Measurements from ENCODE around the gene CDK5RAP2.
"Not testable (repeated sequence)": the region's sequence is repeated elsewhere in the genome, so short reads cannot be mapped to it uniquely, and the experiment has no call there.

CDK5RAP2 gene

GRCh38 chr9:120513825-120514396 lies 66.1 kb downstream of the CDK5RAP2 start:
- DNase-seq (ENCODE audit: low read depth) = no peak

GRCh38 chr9:120510816-120511215 lies 69.2 kb downstream of the CDK5RAP2 start:
- no peak for DNase-seq (ENCODE audit: low read depth)

GRCh38 chr9:120507936-120508510 lies 71.9 kb downstream of the CDK5RAP2 start:
- DNase-seq (ENCODE audit: low read depth) = no peak

GRCh38 chr9:120505186-120505585 lies 74.8 kb downstream of the CDK5RAP2 start:
- DNase-seq (ENCODE audit: low read depth) = no peak

GRCh38 chr9:120500733-120501132 lies 79.2 kb downstream of the CDK5RAP2 start:
- DNase-seq (ENCODE audit: low read depth) = no peak

- DNase-seq (ENCODE audit: low read depth) = not testable (repeated sequence)
Measured at GRCh38 chr9:120497865-120498264, 82.1 kb downstream of the CDK5RAP2 start.

- DNase-seq (ENCODE audit: low read depth) = not testable (repeated sequence)
Measured at GRCh38 chr9:120496438-120496837, 83.5 kb downstream of the CDK5RAP2 start.

GRCh38 chr9:120490888-120491595 lies 88.9 kb downstream of the CDK5RAP2 start:
- DNase-seq (ENCODE audit: low read depth) = no peak

GRCh38 chr9:120486835-120487234 lies 93.1 kb downstream of the CDK5RAP2 start:
- DNase-seq (ENCODE audit: low read depth) = no peak

GRCh38 chr9:120486347-120486746 lies 93.6 kb downstream of the CDK5RAP2 start:
- no peak for DNase-seq (ENCODE audit: low read depth)

- no peak for DNase-seq (ENCODE audit: low read depth)
Measured at GRCh38 chr9:120485788-120486187, 94.2 kb downstream of the CDK5RAP2 start.

- DNase-seq (ENCODE audit: low read depth) = no peak
Measured at GRCh38 chr9:120484162-120484561, 95.8 kb downstream of the CDK5RAP2 start.

- no peak for DNase-seq (ENCODE audit: low read depth)
Measured at GRCh38 chr9:120482424-120483186, 97.4 kb downstream of the CDK5RAP2 start.

GRCh38 chr9:120481846-120482245 lies 98.1 kb downstream of the CDK5RAP2 start:
- no peak for DNase-seq (ENCODE audit: low read depth)

GRCh38 chr9:120481248-120481647 lies 98.7 kb downstream of the CDK5RAP2 start:
- DNase-seq (ENCODE audit: low read depth) = no peak

GRCh38 chr9:120480707-120481106 lies 99.3 kb downstream of the CDK5RAP2 start:
- DNase-seq (ENCODE audit: low read depth) = no peak

GRCh38 chr9:120478208-120478607 lies 101.8 kb downstream of the CDK5RAP2 start:
- DNase-seq (ENCODE audit: low read depth) = no peak

GRCh38 chr9:120477534-120478001 lies 102.4 kb downstream of the CDK5RAP2 start:
- DNase-seq (ENCODE audit: low read depth) = no peak

GRCh38 chr9:120475341-120475740 lies 104.6 kb downstream of the CDK5RAP2 start:
- no peak for DNase-seq (ENCODE audit: low read depth)

GRCh38 chr9:120474591-120475243 lies 105.2 kb downstream of the CDK5RAP2 start:
- no peak for DNase-seq (ENCODE audit: low read depth)

GRCh38 chr9:120473608-120474007 lies 106.4 kb downstream of the CDK5RAP2 start:
- no peak for DNase-seq (ENCODE audit: low read depth)

Measured in stimulated activated CD8-positive, alpha-beta memory T cell treated with anti-CD3 and anti-CD28 coated beads, Interleukin-12 subunit alpha, Interleukin-12 subunit beta, amount 100 ng/mL, for 4 hours (primary cell).